AG04450 (cell line): ENCODE measurements around the gene FOXD4. TPM values are rescaled to one million over a fixed set of nuclear protein-coding genes. Genes with fewer than 3 reads are reported as not detected.
"Not testable (repeated sequence)": the region's sequence is repeated elsewhere in the genome, so short reads cannot be mapped to it uniquely, and the experiment has no call there.

Experiments used
- CTCF ChIA-PET: fragments of 300-600, 350-600 bp; formaldehyde crosslinking; extraction: SDS; loops from one replicate; lab custom pipeline; 2022; ENCODE audit warnings: antibody characterized with exemption, inconsistent platforms; lab: Charles Lee
- POLR2A ChIA-PET: fragments of 350-600 bp; formaldehyde crosslinking; extraction: SDS; loops from one replicate; lab custom pipeline; 2021; ENCODE audit warnings: antibody characterized with exemption, inconsistent platforms; lab: Yijun Ruan, JAX
- DNase-seq: peaks from one replicate; pipeline ENCODE4 v3.0.0-alpha.2; 2011; ENCODE audit warnings: low read depth, low spot score
- H3K27ac ChIP-seq: one replicate; pipeline ENCODE4 v1.5.1; 2012; ENCODE audit warnings: low read depth, low read length, control low read depth
- H3K27me3 ChIP-seq: one replicate; pipeline ENCODE4 v1.6.0; 2012; ENCODE audit warnings: low read length; ENCODE audit not compliant: control insufficient read depth, insufficient read depth
- H3K4me3 ChIP-seq: 2 replicates; pipeline ENCODE4 v1.5.1; 2011; ENCODE audit warnings: mild to moderate bottlenecking, low read depth, low read length, control low read depth
- H3K9me3 ChIP-seq: 2 replicates; pipeline ENCODE4 v1.5.1; 2012; ENCODE audit warnings: low read length; ENCODE audit not compliant: control insufficient read depth, insufficient read depth
- polyA plus RNA-seq: library from polyadenylated mRNA; depleted of rRNA; stranded (reverse); fragments of >200 nt; gene quantifications from 2 replicates; pipeline ENCODE4 v1.2.3, GENCODE V29; 2011

The FOXD4 gene
- polyA plus RNA-seq, 1 experiment, result not detected

DNA sequence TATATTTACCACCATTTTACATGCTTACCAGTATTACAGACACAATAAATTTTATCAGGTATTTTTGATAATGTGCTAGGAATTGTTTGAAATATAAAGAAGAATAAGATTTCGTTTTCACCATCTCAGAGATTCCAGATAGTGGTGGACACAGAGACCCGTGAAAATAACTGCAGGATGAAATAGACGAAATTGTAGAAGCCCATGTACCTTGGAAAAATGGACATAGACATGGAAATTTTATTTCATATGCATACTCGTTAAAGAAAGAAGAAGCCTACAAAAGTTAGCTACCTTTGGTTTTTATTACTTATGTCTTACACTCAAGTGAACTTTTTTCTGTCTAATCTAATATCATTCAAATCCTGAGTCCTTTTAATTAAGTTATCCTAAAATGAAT lies 7.5 kb downstream of the FOXD4 start:
- H3K27ac ChIP-seq, H3K9me3 ChIP-seq, CTCF ChIA-PET, POLR2A ChIA-PET, H3K4me3 ChIP-seq, DNase-seq: not testable (repeated sequence)
- peaks cover 21% of the 10 kb centered on the region for H3K27me3 ChIP-seq

DNA sequence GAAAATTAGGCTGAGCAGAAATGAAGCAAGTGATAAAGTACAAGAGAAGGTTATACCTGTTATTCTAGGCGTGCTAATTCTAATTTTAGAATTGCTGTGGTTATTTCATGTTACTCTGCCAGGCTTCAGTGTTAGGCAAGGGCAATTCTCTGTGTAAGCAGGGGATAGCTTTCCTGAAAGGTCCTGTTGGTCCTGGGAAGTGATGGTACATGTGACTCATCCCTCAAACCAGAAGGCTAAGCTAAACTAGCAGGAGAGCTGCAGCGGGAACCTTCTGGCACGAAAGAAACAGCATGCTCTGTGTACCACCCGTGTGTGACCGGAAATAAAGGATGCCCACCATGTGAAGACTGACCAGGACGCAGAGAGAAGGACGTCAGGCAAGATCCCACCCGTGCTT lies 8.7 kb downstream of the FOXD4 start:
- H3K27ac ChIP-seq, H3K4me3 ChIP-seq, H3K9me3 ChIP-seq, POLR2A ChIA-PET, DNase-seq, CTCF ChIA-PET: not testable (repeated sequence)
- H3K27me3 ChIP-seq, result peaks cover 14% of the 10 kb centered on the region

DNA sequence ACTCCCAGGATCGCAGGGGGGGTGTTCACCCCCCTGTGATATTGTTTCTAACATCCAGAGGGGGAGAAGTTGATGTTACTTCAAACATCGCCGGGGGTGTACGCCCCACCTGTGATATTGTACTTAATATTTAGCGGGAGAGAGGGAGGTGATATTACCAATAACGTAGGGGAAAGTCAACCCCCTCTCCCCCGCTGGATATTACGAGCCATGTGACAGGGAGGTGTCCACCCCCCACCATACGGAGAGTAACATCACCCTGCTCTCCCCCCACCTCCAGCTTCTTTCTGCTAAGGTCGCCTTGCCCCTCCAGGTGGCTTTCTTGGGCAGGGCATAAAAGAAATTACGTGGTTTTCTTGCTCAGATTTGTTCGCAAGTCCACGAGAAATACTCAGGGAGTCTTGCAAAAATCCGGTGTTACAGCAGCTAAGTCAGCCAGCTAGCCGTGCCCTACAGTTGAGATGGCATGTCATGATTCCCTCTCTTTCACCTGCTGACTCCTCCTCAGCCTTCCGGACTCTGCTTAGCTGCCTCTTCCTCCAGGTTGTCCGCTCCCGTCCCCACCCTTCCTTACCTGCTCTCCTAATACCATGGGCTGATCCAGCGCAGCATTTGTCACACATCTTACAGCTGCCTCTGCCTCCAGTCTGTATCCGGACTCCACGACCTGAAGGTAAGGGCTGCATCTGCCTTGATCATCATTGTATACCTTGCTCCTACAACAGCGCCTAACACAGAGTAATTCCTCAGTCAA lies 9.3 kb downstream of the FOXD4 start:
- H3K27ac ChIP-seq, CTCF ChIA-PET, H3K27me3 ChIP-seq, H3K9me3 ChIP-seq, DNase-seq, POLR2A ChIA-PET, H3K4me3 ChIP-seq: not testable (repeated sequence)

DNA sequence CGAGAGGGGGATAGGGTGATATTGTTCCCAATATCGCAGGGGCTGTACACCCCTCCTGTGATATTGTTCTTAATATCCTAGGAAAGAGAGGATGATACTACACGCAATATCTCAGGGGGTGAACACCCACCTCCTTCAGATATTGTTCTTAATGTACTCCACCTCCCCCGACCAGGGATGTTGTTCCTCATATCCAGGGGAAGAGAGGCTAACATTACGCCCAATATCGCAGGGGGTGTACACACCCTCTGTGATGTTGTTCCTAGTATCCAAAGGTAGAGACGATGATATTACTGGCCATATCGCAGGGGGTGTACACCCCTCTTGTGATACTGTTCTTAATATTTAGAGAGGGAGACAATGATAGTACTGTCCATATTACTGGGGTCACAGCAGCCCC lies 12.2 kb downstream of the FOXD4 start:
- H3K27ac ChIP-seq, POLR2A ChIA-PET, CTCF ChIA-PET, H3K27me3 ChIP-seq, H3K4me3 ChIP-seq, DNase-seq, H3K9me3 ChIP-seq: not testable (repeated sequence)

DNA sequence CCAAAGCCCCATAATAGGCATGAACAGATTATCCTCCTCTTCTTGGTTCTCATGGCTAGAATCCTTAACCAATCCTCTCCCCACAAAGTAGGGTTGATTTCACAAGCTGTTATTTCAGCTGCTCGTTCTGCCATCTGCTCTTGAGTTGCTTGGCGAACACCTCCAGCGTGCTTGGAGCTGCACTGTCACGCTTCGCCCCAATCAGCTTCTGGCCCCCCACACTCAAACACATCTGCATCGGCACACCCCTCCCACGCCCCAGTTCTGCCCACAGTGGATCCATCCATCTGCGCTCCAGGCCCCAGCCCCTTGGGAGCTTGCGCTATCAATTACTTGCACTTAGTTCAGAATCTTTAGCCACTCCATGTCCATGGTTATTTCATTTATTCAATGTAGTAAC lies 17.8 kb downstream of the FOXD4 start:
- CTCF ChIA-PET, POLR2A ChIA-PET, H3K27ac ChIP-seq, H3K27me3 ChIP-seq, H3K9me3 ChIP-seq, H3K4me3 ChIP-seq, DNase-seq: not testable (repeated sequence)

DNA sequence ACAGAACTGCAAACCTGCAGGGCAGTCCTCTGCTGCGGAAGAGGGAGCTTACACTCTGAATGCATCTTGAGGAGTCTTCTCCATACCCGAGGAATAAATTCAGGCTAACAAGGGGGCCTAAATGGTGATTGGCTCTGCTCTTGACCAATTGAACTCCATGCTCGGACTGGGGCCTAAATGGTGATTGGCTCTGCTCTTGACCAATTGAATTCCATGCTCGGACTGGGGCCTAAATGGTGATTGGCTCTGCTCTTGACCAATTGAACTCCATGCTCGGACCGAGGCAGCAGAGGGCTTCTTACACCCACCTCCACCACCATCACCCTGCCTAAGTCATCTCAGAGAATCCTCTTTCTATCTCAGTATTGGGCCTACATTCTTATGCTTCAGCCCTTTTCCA lies 18.4 kb downstream of the FOXD4 start:
- H3K4me3 ChIP-seq, H3K9me3 ChIP-seq, DNase-seq, H3K27me3 ChIP-seq, H3K27ac ChIP-seq, CTCF ChIA-PET, POLR2A ChIA-PET: not testable (repeated sequence)

DNA sequence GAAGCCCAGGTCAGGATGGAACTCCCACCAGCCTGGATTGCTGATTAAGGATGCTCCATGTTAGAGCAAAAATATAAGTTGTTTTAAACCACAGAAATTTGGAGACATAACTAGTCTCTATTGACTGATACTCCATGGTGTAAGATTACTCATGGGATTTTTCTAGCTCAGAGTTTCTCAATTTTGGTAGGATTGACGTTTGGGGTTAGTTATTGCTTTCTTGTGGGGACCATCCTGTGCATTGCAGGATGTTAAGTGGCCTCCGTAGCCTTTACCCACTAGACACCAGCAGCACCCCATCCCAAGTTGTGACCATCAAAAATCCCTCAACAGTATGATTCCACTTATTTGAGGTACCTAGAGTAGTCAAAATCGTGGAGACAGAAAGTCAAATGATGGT lies 19.4 kb downstream of the FOXD4 start:
- H3K27me3 ChIP-seq, CTCF ChIA-PET, POLR2A ChIA-PET, H3K4me3 ChIP-seq, DNase-seq, H3K27ac ChIP-seq, H3K9me3 ChIP-seq: not testable (repeated sequence)

DNA sequence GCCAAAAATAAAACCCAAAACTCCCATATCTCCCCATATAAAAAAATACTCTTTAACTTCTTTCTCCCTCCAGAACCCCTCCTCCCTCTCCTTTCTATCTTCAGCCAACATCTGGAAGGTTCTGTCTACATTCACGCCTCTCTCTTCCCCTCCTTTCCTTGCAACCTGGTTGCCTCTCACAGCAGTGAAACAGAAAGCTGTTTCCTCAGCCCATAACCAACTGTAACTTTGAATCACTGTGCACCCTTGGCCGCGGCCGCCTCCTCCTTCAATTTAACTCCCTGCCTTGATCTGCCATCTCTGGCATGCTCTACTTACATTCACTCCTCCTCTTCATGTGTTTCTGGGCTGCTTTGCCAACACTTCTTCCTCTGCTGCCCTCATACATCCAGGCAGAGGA lies 23.2 kb downstream of the FOXD4 start:
- CTCF ChIA-PET, POLR2A ChIA-PET, H3K4me3 ChIP-seq, H3K9me3 ChIP-seq, H3K27ac ChIP-seq, DNase-seq, H3K27me3 ChIP-seq: not testable (repeated sequence)

DNA sequence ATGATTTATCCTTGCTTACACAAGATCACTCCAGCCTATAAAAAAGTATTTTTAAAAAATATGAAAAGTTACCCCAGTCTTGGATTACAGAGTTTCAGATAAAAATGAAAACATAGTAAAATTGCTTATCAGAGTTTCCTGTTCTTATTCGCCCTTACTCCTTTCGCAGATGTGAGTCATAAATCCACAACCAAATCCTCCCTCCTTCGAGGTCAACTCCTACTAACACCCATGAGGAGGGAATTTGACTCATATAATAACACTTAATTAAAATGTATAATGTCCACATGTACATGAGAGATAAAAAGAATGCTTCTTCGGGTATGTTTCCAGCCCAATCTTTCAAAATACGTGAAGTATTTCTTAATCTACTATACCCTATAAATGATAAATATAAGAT lies 23.9 kb downstream of the FOXD4 start:
- H3K27me3 ChIP-seq, DNase-seq, H3K27ac ChIP-seq, CTCF ChIA-PET, POLR2A ChIA-PET, H3K4me3 ChIP-seq, H3K9me3 ChIP-seq: not testable (repeated sequence)

DNA sequence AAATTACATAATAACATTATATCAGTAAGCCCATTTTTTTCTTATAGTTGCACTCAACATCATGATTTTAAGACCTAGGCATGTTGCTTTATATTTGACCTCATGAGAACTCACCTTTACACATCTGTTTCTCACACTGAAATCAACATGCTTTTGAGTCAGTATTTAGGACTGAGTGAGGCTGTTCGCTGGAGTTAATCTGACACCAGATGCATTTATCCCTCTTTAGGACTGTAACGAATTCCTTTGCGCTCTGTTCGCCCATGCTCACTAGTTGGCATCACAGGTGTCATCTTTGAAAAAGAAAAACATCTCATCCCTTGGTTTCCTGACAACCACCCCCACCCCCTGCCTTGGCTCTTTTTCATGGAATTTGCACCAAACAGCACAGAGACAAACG lies 24.3 kb downstream of the FOXD4 start:
- POLR2A ChIA-PET, H3K9me3 ChIP-seq, H3K27ac ChIP-seq, H3K4me3 ChIP-seq, H3K27me3 ChIP-seq, DNase-seq, CTCF ChIA-PET: not testable (repeated sequence)

DNA sequence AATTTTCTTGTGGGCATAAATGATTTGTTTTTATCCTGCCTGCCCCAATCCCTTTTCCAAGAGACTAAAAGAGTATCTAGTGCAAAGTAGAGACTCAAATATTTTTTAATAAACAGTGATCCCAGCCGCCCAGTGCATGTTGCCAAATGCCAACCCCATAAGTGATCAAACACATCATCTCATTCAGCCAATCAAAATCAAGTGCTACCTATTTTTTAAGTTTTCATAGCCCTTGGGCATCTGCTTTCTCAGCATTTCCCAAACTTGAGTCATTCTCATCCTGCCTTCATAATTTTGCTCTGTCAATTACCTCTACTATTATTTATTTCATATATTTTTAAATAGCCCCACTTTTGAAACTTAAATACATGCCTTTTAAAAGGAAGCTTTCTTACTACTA lies 27.4 kb downstream of the FOXD4 start:
- H3K9me3 ChIP-seq, H3K4me3 ChIP-seq, POLR2A ChIA-PET, CTCF ChIA-PET, H3K27me3 ChIP-seq, DNase-seq, H3K27ac ChIP-seq: not testable (repeated sequence)

DNA sequence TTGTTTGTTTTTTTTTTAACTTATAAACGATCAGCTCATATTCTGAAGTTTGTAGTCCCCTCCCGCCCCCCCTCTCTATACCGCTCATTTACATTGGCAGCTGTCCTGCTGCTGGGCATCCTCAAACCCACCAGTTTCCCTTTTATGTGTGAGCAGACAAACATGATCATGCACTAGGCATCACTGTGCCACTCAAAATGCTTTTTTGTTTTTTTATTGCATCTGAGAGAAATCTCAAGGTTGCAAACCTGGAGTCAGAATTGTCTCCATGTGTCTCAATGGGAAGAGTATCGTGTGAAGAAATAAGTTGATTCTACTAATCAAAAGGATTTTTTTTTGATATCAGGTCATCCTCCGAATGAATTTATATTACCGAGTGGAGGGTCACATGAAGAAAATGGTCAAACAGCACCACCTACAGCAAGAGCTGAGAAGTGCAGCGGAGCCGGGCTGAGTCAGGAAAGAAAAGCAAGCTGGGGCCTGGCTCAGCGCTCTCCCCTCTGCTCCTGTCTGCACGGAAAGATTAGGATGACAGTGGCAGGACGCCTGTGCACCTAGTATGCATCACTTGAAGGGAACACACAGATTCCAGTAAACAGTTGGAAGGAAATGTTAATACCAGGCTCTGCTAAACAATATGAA lies 29.7 kb downstream of the FOXD4 start:
- POLR2A ChIA-PET, CTCF ChIA-PET, DNase-seq, H3K9me3 ChIP-seq, H3K27ac ChIP-seq, H3K4me3 ChIP-seq, H3K27me3 ChIP-seq: not testable (repeated sequence)
